SH-SY5Y (cell line): ENCODE results near the gene TRANK1.

ENCODE experiments used
- GATA2 ChIP-seq: IDR thresholded peaks from 2 replicates; pipeline ENCODE4 v1.6.1; 2011; ENCODE audit warnings: mild to moderate bottlenecking, low read depth, low read length
- GATA3 ChIP-seq: IDR thresholded peaks from 2 replicates; pipeline ENCODE4 v1.6.1; 2011; ENCODE audit warnings: low read depth, mild to moderate bottlenecking, low read length, moderate library complexity

TRANK1 gene

GRCh38 chr3:36804295-36805055, 140.4 kb downstream of the TRANK1 start:
- no peak for TF ChIP-seq GATA2
- TF ChIP-seq GATA3: no peak

GRCh38 chr3:36803091-36803791, 141.6 kb downstream of the TRANK1 start:
- TF ChIP-seq GATA2: no peak
- TF ChIP-seq GATA3: no peak

- TF ChIP-seq GATA3 (no peak), GATA2 (no peak)
Observed at GRCh38 chr3:36800533-36801116, 144.2 kb downstream of the TRANK1 start.

GRCh38 chr3:36796881-36797280, 148.0 kb downstream of the TRANK1 start:
- TF ChIP-seq GATA3: no peak
- no peak for TF ChIP-seq GATA2

GRCh38 chr3:36796161-36796560, 148.7 kb downstream of the TRANK1 start:
- TF ChIP-seq GATA2 (no peak), GATA3 (no peak)

GRCh38 chr3:36795622-36796021, 149.2 kb downstream of the TRANK1 start:
- TF ChIP-seq GATA3: no peak

- TF ChIP-seq GATA3: no peak
- TF ChIP-seq GATA2: no peak
Observed at GRCh38 chr3:36792342-36792741, 152.5 kb downstream of the TRANK1 start.

GRCh38 chr3:36790765-36791164, 154.1 kb downstream of the TRANK1 start:
- TF ChIP-seq GATA2: no peak
- TF ChIP-seq GATA3: no peak

- no peak for TF ChIP-seq GATA3
- TF ChIP-seq GATA2: no peak
Observed at GRCh38 chr3:36786921-36787890, 157.6 kb downstream of the TRANK1 start.

- no peak for TF ChIP-seq GATA3
- TF ChIP-seq GATA2: no peak
Observed at GRCh38 chr3:36784138-36784635, 160.7 kb downstream of the TRANK1 start.

- TF ChIP-seq GATA2 (no peak), GATA3 (no peak)
Observed at GRCh38 chr3:36777424-36778218, 167.2 kb downstream of the TRANK1 start.
